H1 (cell line): Measurements from ENCODE around the gene NEURL1. TPM values are rescaled to one million over a fixed set of nuclear protein-coding genes. Genes with fewer than 3 reads are reported as not detected.

ENCODE experiments used
- CHD7 ChIP-seq: fragments of 300-600 bp; sonication (generic); IDR thresholded peaks from 2 replicates; pipeline ENCODE4 v1.7.1; 2012; ENCODE audit warnings: low read length, moderate library complexity, mild to moderate bottlenecking, inconsistent platforms; ENCODE audit not compliant: insufficient replicate concordance
- polyA plus RNA-seq, 7 experiments: library from polyadenylated mRNA; depleted of rRNA in 3 of 7; stranded (reverse) in 5 of 7; unstranded in 2 of 7; fragments of >200 nt in 5 of 7; fragments of 200-250 nt in 2 of 7; gene quantifications; 1 replicate in 5 of 7; 2 replicates in 1 of 7; 4 replicates in 1 of 7; pipeline versions ENCODE4 v1.2.1 to v1.2.3, GENCODE V29; 2011 to 2013; ENCODE audit warnings: missing spikeins in 2 of 7, mixed read lengths in 2 of 7
- total RNA-seq: library from RNA; stranded (reverse); fragmentation: NEBNext Ultra II Directional; extraction: Animal tissue kit (Norgen Biotek cat#: 25700); gene quantifications from 2 replicates; pipeline ENCODE4 v1.2.1, GENCODE V29; 2021

NEURL1 gene
- total and polyA plus RNA-seq, 2 of the 8 experiments (the other 6 are each of a cell fraction or from before 2014, with no cell fraction given) = 0.54 to 0.58 TPM

- no peak for TF ChIP-seq CHD7
These were observed 58.4 kb downstream of the NEURL1 start (continued) for GRCh38 chr10:103551619-103552602.
